Measurements from ENCODE around the gene RAP2A.

DNA sequence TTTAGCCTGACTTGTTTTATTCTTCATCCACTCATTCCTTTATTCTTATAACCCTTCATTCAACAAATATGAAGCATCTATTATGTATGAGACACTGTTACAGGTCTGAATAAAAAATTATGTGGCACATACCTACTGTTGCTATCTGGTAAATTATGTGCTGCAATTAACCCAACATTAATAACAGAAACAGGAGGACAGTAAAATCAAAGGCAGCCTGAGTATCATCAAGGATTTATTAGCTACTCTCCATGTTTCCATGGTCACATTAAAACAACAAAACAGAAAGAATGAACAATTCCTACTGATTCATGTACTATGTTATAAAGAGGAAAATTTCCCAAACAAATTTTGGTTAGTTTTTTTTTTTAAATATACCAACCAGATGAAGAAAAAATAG lies 43.9 kb downstream of the RAP2A start:
- TF ChIP-seq, protein P1, sequence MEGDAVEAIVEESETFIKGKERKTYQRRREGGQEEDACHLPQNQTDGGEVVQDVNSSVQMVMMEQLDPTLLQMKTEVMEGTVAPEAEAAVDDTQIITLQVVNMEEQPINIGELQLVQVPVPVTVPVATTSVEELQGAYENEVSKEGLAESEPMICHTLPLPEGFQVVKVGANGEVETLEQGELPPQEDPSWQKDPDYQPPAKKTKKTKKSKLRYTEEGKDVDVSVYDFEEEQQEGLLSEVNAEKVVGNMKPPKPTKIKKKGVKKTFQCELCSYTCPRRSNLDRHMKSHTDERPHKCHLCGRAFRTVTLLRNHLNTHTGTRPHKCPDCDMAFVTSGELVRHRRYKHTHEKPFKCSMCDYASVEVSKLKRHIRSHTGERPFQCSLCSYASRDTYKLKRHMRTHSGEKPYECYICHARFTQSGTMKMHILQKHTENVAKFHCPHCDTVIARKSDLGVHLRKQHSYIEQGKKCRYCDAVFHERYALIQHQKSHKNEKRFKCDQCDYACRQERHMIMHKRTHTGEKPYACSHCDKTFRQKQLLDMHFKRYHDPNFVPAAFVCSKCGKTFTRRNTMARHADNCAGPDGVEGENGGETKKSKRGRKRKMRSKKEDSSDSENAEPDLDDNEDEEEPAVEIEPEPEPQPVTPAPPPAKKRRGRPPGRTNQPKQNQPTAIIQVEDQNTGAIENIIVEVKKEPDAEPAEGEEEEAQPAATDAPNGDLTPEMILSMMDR (IDR thresholded peaks at IDR 0.05), result no peak
- no peak for TF ChIP-seq POLR2AphosphoS5 (IDR thresholded peaks at IDR 0.05)

All from gastroesophageal sphincter (tissue), 3 donors.